SK-N-SH (cell line): ENCODE results near the gene TFAP2C. TPM values are rescaled to one million over a fixed set of nuclear protein-coding genes. Genes with fewer than 3 reads are reported as not detected.

Source experiments
- CTCF ChIA-PET: fragments of 300-600, 350-600 bp; formaldehyde crosslinking; extraction: SDS; loops from one replicate; lab custom pipeline; 2021; lab: Yijun Ruan, JAX
- POLR2A ChIA-PET: fragments of 350-600 bp; sonication (Branson Sonifier 250); formaldehyde crosslinking; extraction: SDS; loops from one replicate; lab custom pipeline; 2020; ENCODE audit warnings: antibody characterized with exemption, inconsistent platforms; lab: Yijun Ruan, JAX
- DNase-seq: peaks from one replicate; pipeline ENCODE4 v3.0.0; 2012
- H2AFZ ChIP-seq: fragments of 200-600 bp; sonication (generic); 2 replicates; pipeline ENCODE4 v1.8.1; 2016; ENCODE audit warnings: antibody characterized with exemption, mild to moderate bottlenecking, low read depth
- H3F3A ChIP-seq: fragments of 200-600 bp; sonication (generic); replicated peaks from 2 replicates; pipeline ENCODE3; 2016; ENCODE audit warnings: antibody characterized with exemption, mild to moderate bottlenecking; ENCODE audit not compliant: insufficient read depth
- H3K27ac ChIP-seq, 2 experiments: fragments of 200-500 bp in 1 of 2; fragments of 200-600 bp in 1 of 2; sonication (Bioruptor generic) in 1 of 2; sonication (generic), shearing (Covaris generic) in 1 of 2; 2 replicates each; pipeline versions ENCODE4 v1.5.1 to v1.6.1; 2014 to 2016; ENCODE audit warnings: low read depth in 2 of 2, inconsistent platforms in 1 of 2, low read length in 1 of 2, mild to moderate bottlenecking in 1 of 2, mixed read lengths in 1 of 2
- H3K27me3 ChIP-seq: fragments of 200-600 bp; sonication (generic), shearing (Covaris generic); 2 replicates; pipeline ENCODE4 v1.6.1; 2016; ENCODE audit warnings: mixed run types; ENCODE audit not compliant: insufficient read depth
- H3K36me3 ChIP-seq, 2 experiments: fragments of 200-500 bp in 1 of 2; fragments of 200-600 bp in 1 of 2; sonication (Bioruptor generic) in 1 of 2; sonication (generic) in 1 of 2; replicated peaks in 1 of 2; 2 replicates each; pipeline versions ENCODE3 to v1.5.1; 2014 to 2016; ENCODE audit warnings: low read length in 1 of 2, mild to moderate bottlenecking in 1 of 2; ENCODE audit not compliant: insufficient read depth in 2 of 2, control insufficient read depth in 1 of 2
- H3K4me1 ChIP-seq, 2 experiments: fragments of 200-500 bp in 1 of 2; fragments of 200-600 bp in 1 of 2; sonication (Bioruptor generic) in 1 of 2; sonication (generic), shearing (Covaris generic) in 1 of 2; 2 replicates each; pipeline versions ENCODE4 v1.5.1 to v1.6.1; 2014 to 2016; ENCODE audit warnings: low read depth in 1 of 2, low read length in 1 of 2, mixed run types in 1 of 2; ENCODE audit not compliant: insufficient read depth in 2 of 2, control insufficient read depth in 1 of 2
- H3K4me2 ChIP-seq: fragments of 200-600 bp; sonication (generic), shearing (Covaris generic); 2 replicates; pipeline ENCODE4 v1.6.1; 2017; ENCODE audit warnings: mixed run types
- H3K4me3 ChIP-seq, 2 experiments: fragments of 200-500 bp in 1 of 2; fragments of 200-600 bp in 1 of 2; sonication (Bioruptor generic) in 1 of 2; sonication (generic), shearing (Covaris generic) in 1 of 2; 2 replicates each; pipeline versions ENCODE4 v1.5.1 to v1.8.1; 2014 to 2016; ENCODE audit warnings: low read depth in 2 of 2, inconsistent platforms in 1 of 2, low read length in 1 of 2, mild to moderate bottlenecking in 1 of 2, mixed read lengths in 1 of 2, moderate library complexity in 1 of 2
- H3K79me2 ChIP-seq: fragments of 200-600 bp; sonication (generic); 2 replicates; pipeline ENCODE4 v1.8.1; 2017; ENCODE audit warnings: mild to moderate bottlenecking; ENCODE audit not compliant: insufficient read depth
- H3K9ac ChIP-seq: fragments of 200-600 bp; sonication (generic); 2 replicates; pipeline ENCODE4 v1.6.1; 2017; ENCODE audit warnings: mixed run types
- H3K9me2 ChIP-seq: fragments of 200-600 bp; sonication (generic); 2 replicates; pipeline ENCODE4 v1.6.1; 2017; ENCODE audit warnings: mixed run types
- H3K9me3 ChIP-seq: fragments of 200-600 bp; sonication (generic); 2 replicates; pipeline ENCODE4 v1.6.1; 2017; ENCODE audit warnings: mixed run types, mild to moderate bottlenecking, moderate library complexity
- H4K20me1 ChIP-seq: fragments of 200-600 bp; sonication (generic); 2 replicates; pipeline ENCODE4 v1.6.1; 2017; ENCODE audit warnings: mild to moderate bottlenecking, mixed run types; ENCODE audit not compliant: insufficient read depth
- EP300 ChIP-seq, 2 experiments: IDR thresholded peaks; 2 replicates each; pipeline versions ENCODE4 v1.4.0 to v1.6.1; 2012; ENCODE audit warnings: borderline replicate concordance in 1 of 2, low read depth in 1 of 2, low read length in 1 of 2
- FOSL2 ChIP-seq: IDR thresholded peaks from 2 replicates; pipeline ENCODE4 v1.4.0; 2012; ENCODE audit warnings: low read depth, mild to moderate bottlenecking, moderate library complexity, borderline replicate concordance
- JUND ChIP-seq: IDR thresholded peaks from 2 replicates; pipeline ENCODE4 v1.4.0; 2012
- SMC3 ChIP-seq: IDR thresholded peaks from 2 replicates; pipeline ENCODE4 v1.6.1; 2012; ENCODE audit warnings: low read depth, low read length, improper control_type of control experiment
- WGBS: methylation state at CpG from one replicate; pipeline ENCODE4 v1.1.6; 2017; ENCODE audit warnings: low lambda C conversion rate; 5-methylcytosine and 5-hydroxymethylcytosine counted together
- polyA plus RNA-seq, 3 experiments: library from polyadenylated mRNA; depleted of rRNA; stranded (reverse); fragments of >200 nt; gene quantifications; 2 replicates each; pipeline ENCODE4 v1.2.3, GENCODE V29; 2012
- TF ChIP-seq, protein P1 (sequence below): IDR thresholded peaks from 2 replicates; pipeline ENCODE4 v1.4.0; 2012; ENCODE audit warnings: low read depth, borderline replicate concordance
- TF ChIP-seq, protein P2 (sequence below): IDR thresholded peaks from 2 replicates; pipeline ENCODE4 v1.6.1; 2012; ENCODE audit warnings: mild to moderate bottlenecking, low read depth, low read length, moderate library complexity
- TF ChIP-seq, protein P3 (sequence below): fragments of 200-600 bp; sonication (generic); IDR thresholded peaks from 2 replicates; pipeline ENCODE4 v1.6.1; 2017; ENCODE audit warnings: antibody characterized with exemption, mild to moderate bottlenecking, moderate library complexity

TFAP2C gene
- polyA plus RNA-seq, 1 of the 3 experiments (the other 2 are of a cell fraction): not detected

DNA sequence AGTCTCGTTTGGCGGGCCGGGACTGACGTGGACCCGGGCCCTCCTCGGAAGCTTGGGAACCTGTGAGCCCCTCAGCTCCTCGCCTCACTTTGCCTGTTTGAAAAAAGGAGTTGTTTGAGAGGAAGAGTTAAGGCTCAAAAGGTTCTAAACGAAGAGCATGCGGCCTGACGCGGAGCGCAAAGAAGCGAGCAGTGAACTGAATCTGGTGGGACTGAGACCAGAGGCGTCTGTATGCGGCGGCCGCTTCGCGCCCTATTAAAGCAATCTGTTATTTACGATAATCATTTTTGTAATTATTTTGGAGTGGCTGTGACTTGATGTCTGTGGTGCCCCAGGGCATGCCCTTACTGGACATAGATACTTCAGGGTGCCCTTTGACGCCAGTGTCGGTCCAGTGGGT, 3.3 kb upstream of the TFAP2C start:
- Histone ChIP-seq H3K79me2 (no peaks in the 10 kb centered on the region), H3K27ac (no peak overlapping the region), H3K4me1 (no peaks in the 10 kb centered on the region), H3K36me3 (no peaks in the 10 kb centered on the region), H3K4me2 (no peak overlapping the region), H3F3A (no peaks in the 10 kb centered on the region), H3K4me3 (no peak overlapping the region), H2AFZ (no peak overlapping the region), H3K27me3 (peaks cover 92% of the 10 kb centered on the region), H3K9me3 (no peaks in the 10 kb centered on the region), H3K9me2 (no peaks in the 10 kb centered on the region), H4K20me1 (no peaks in the 10 kb centered on the region), H3K9ac (no peak overlapping the region)
- no peak for DNase-seq
- CTCF ChIA-PET: no interaction called here
- whole genome bisulfite sequencing: 16% methylated on average over 22 of the region's 22 CpGs
- POLR2A ChIA-PET: no interaction called here
- TF ChIP-seq FOSL2 (no peak), JUND (no peak), SMC3 (no peak)
- TF ChIP-seq, protein P1, sequence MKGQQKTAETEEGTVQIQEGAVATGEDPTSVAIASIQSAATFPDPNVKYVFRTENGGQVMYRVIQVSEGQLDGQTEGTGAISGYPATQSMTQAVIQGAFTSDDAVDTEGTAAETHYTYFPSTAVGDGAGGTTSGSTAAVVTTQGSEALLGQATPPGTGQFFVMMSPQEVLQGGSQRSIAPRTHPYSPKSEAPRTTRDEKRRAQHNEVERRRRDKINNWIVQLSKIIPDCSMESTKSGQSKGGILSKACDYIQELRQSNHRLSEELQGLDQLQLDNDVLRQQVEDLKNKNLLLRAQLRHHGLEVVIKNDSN: no peak
- TF ChIP-seq, protein P2, sequence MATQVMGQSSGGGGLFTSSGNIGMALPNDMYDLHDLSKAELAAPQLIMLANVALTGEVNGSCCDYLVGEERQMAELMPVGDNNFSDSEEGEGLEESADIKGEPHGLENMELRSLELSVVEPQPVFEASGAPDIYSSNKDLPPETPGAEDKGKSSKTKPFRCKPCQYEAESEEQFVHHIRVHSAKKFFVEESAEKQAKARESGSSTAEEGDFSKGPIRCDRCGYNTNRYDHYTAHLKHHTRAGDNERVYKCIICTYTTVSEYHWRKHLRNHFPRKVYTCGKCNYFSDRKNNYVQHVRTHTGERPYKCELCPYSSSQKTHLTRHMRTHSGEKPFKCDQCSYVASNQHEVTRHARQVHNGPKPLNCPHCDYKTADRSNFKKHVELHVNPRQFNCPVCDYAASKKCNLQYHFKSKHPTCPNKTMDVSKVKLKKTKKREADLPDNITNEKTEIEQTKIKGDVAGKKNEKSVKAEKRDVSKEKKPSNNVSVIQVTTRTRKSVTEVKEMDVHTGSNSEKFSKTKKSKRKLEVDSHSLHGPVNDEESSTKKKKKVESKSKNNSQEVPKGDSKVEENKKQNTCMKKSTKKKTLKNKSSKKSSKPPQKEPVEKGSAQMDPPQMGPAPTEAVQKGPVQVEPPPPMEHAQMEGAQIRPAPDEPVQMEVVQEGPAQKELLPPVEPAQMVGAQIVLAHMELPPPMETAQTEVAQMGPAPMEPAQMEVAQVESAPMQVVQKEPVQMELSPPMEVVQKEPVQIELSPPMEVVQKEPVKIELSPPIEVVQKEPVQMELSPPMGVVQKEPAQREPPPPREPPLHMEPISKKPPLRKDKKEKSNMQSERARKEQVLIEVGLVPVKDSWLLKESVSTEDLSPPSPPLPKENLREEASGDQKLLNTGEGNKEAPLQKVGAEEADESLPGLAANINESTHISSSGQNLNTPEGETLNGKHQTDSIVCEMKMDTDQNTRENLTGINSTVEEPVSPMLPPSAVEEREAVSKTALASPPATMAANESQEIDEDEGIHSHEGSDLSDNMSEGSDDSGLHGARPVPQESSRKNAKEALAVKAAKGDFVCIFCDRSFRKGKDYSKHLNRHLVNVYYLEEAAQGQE: no peak

DNA sequence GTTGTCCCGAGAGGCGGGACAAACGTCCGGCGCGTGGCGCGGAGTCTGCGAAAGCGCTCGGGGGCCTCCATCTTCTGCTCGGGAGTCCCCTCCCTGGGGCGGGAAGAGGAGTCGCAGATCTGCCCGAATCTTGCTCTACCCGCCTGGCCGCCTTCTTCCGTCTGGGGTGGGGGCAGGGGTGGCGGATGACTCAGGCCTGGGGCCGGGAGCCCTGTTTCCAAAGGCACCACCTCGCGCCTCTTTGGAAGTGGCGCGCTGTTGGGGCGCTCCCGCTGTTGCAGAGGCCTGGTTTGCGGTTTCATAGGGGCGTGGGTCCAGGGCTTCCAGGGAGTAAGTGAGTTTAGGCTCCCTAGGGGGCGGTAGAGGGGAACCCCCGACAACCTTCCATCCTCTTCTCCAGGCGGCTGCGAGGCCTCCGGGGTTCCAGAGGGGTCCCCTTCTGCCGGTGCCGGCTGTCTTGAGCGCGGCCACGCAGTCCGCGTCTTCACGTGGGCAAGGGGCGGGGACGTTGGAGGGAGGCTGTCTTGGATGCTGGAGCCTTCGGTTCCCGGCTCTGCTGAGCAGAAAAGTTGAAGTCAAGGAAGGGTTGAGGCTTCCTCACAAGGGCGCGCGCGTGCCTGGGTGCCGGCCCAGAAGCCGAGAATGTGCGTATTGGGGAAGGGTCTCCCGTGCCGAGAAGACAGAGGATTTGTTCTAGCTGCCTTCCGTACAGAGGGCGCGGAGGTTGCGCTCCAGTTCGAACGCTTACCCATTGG, 2.6 kb upstream of the TFAP2C start:
- Histone ChIP-seq H3K27ac (no peak overlapping the region), H3K27me3 (peaks cover 94% of the 10 kb centered on the region), H3K4me2 (no peak overlapping the region), H3K9me2 (no peaks in the 10 kb centered on the region), H3K4me3 (no peak overlapping the region), H3K9ac (no peak overlapping the region), H4K20me1 (no peaks in the 10 kb centered on the region), H3K36me3 (no peaks in the 10 kb centered on the region), H3F3A (no peaks in the 10 kb centered on the region), H3K9me3 (no peaks in the 10 kb centered on the region), H3K79me2 (no peaks in the 10 kb centered on the region), H3K4me1 (no peaks in the 10 kb centered on the region), H2AFZ (no peak overlapping the region)
- WGBS: 24% methylated on average over 33 of the region's 60 CpGs
- POLR2A ChIA-PET: no interaction called here
- CTCF ChIA-PET: no interaction called here
- DNase-seq: peak; percentile 74
- TF ChIP-seq, protein P3, sequence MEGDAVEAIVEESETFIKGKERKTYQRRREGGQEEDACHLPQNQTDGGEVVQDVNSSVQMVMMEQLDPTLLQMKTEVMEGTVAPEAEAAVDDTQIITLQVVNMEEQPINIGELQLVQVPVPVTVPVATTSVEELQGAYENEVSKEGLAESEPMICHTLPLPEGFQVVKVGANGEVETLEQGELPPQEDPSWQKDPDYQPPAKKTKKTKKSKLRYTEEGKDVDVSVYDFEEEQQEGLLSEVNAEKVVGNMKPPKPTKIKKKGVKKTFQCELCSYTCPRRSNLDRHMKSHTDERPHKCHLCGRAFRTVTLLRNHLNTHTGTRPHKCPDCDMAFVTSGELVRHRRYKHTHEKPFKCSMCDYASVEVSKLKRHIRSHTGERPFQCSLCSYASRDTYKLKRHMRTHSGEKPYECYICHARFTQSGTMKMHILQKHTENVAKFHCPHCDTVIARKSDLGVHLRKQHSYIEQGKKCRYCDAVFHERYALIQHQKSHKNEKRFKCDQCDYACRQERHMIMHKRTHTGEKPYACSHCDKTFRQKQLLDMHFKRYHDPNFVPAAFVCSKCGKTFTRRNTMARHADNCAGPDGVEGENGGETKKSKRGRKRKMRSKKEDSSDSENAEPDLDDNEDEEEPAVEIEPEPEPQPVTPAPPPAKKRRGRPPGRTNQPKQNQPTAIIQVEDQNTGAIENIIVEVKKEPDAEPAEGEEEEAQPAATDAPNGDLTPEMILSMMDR: peak; percentile 38
- TF ChIP-seq EP300 (IDR thresholded peaks at IDR 0.05; ENCODE audit: borderline replicate concordance in 1 of 2, low read depth in 1 of 2, low read length in 1 of 2): no peak
